SU-DHL-6 (cell line): ENCODE measurements around the gene NFIA.

ENCODE experiments used
- H2AFZ ChIP-seq: fragments of 200-600 bp; sonication (generic); 2 replicates; pipeline ENCODE4 v1.6.1; 2014; ENCODE audit warnings: low read depth, mild to moderate bottlenecking, moderate library complexity, mixed read lengths, antibody characterized with exemption, low read length; ENCODE audit not compliant: severe bottlenecking
- H3F3A ChIP-seq: fragments of 200-600 bp; shearing (Covaris generic); 2 replicates; pipeline ENCODE4 v1.6.0; 2016; ENCODE audit warnings: antibody characterized with exemption, mild to moderate bottlenecking; ENCODE audit not compliant: insufficient read depth
- H3K27ac ChIP-seq: fragments of 200-600 bp; sonication (generic); 2 replicates; pipeline ENCODE4 v1.5.1; 2016; ENCODE audit warnings: low read depth, mild to moderate bottlenecking, low read length, moderate library complexity, mixed read lengths
- H3K27me3 ChIP-seq: fragments of 200-600 bp; sonication (generic), shearing (Covaris generic); 2 replicates; pipeline ENCODE4 v1.6.0; 2014; ENCODE audit warnings: mild to moderate bottlenecking, low read length
- H3K36me3 ChIP-seq: fragments of 200-600 bp; sonication (generic); 2 replicates; pipeline ENCODE4 v1.6.1; 2014; ENCODE audit warnings: mild to moderate bottlenecking, low read length, mixed read lengths
- H3K4me2 ChIP-seq: fragments of 300-600, 200-600 bp; shearing (Covaris generic), sonication (generic); 2 replicates; pipeline ENCODE4 v1.6.0; 2014; ENCODE audit warnings: low read length, low read depth, mild to moderate bottlenecking; ENCODE audit not compliant: poor library complexity, severe bottlenecking
- H3K4me3 ChIP-seq: fragments of 200-600 bp; sonication (generic); 2 replicates; pipeline ENCODE4 v1.5.1; 2014; ENCODE audit warnings: antibody characterized with exemption, low read length, mild to moderate bottlenecking, mixed read lengths; ENCODE audit not compliant: insufficient read depth, poor library complexity, severe bottlenecking
- H3K79me2 ChIP-seq: fragments of 200-600 bp; sonication (generic); 2 replicates; pipeline ENCODE4 v1.6.1; 2014; ENCODE audit warnings: mild to moderate bottlenecking, low read length, moderate library complexity; ENCODE audit not compliant: insufficient read depth
- H3K9ac ChIP-seq: fragments of 200-600 bp; sonication (generic); 2 replicates; pipeline ENCODE4 v1.7.0; 2014; ENCODE audit warnings: mild to moderate bottlenecking, low read length
- H3K9me2 ChIP-seq: fragments of 200-600 bp; sonication (generic); replicated peaks from 2 replicates; pipeline ENCODE4 v1.6.1; 2014; ENCODE audit warnings: low read length; ENCODE audit not compliant: insufficient read depth
- H3K9me3 ChIP-seq: fragments of 200-600 bp; sonication (generic); 2 replicates; pipeline ENCODE4 v1.6.1; 2014; ENCODE audit warnings: low read length, mixed read lengths; ENCODE audit not compliant: insufficient read depth
- H4K20me1 ChIP-seq: fragments of 200-600 bp; sonication (generic); 2 replicates; pipeline ENCODE4 v1.6.1; 2014; ENCODE audit warnings: low read depth, mild to moderate bottlenecking, antibody characterized with exemption, low read length, moderate library complexity, mixed read lengths
- EZH2phosphoT487 ChIP-seq: fragments of 200-600 bp; sonication (generic), shearing (Covaris generic); conservative IDR thresholded peaks from 2 replicates; pipeline ENCODE4 v1.6.1; 2018; ENCODE audit warnings: mild to moderate bottlenecking, antibody characterized with exemption, low read length, moderate library complexity, mixed read lengths
- TF ChIP-seq, protein P1 (sequence below): fragments of 200-600 bp; sonication (generic); IDR thresholded peaks from one replicate; pipeline ENCODE4 v1.5.1; 2017; ENCODE audit warnings: antibody characterized with exemption, mild to moderate bottlenecking, low read length, moderate library complexity; ENCODE audit not compliant: insufficient read depth, poor library complexity, severe bottlenecking

Gene NFIA

DNA sequence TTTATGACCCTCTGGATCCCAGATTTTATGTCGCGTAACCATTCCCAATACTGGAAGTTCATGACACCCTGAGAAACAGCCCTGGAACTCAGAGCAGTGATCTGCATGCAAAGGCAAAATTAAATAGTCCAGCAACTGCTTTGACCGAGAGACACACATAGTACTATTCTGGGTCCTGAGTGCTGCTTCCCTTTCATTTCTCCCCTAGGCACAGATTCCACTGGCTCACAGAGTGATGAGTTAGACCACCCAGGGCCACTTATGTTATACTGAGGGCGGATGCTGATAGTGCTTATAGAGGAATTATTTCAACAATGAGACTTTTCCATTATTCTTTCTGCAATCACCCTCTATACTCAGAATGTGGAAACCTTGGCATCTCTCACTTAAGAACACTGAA, 69.2 kb downstream of the NFIA start:
- Histone ChIP-seq H3K79me2 (no peaks in the 10 kb centered on the region), H3K9me2 (no peaks in the 10 kb centered on the region), H4K20me1 (no peaks in the 10 kb centered on the region), H3K27ac (no peak overlapping the region), H3K36me3 (no peaks in the 10 kb centered on the region), H3K4me2 (no peak overlapping the region), H2AFZ (no peak overlapping the region), H3K9ac (no peak overlapping the region), H3F3A (no peaks in the 10 kb centered on the region), H3K4me3 (no peak overlapping the region), H3K27me3 (no peaks in the 10 kb centered on the region), H3K9me3 (no peaks in the 10 kb centered on the region)
- TF ChIP-seq, protein P1, sequence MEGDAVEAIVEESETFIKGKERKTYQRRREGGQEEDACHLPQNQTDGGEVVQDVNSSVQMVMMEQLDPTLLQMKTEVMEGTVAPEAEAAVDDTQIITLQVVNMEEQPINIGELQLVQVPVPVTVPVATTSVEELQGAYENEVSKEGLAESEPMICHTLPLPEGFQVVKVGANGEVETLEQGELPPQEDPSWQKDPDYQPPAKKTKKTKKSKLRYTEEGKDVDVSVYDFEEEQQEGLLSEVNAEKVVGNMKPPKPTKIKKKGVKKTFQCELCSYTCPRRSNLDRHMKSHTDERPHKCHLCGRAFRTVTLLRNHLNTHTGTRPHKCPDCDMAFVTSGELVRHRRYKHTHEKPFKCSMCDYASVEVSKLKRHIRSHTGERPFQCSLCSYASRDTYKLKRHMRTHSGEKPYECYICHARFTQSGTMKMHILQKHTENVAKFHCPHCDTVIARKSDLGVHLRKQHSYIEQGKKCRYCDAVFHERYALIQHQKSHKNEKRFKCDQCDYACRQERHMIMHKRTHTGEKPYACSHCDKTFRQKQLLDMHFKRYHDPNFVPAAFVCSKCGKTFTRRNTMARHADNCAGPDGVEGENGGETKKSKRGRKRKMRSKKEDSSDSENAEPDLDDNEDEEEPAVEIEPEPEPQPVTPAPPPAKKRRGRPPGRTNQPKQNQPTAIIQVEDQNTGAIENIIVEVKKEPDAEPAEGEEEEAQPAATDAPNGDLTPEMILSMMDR = no peak
- TF ChIP-seq EZH2phosphoT487 = no peak

DNA sequence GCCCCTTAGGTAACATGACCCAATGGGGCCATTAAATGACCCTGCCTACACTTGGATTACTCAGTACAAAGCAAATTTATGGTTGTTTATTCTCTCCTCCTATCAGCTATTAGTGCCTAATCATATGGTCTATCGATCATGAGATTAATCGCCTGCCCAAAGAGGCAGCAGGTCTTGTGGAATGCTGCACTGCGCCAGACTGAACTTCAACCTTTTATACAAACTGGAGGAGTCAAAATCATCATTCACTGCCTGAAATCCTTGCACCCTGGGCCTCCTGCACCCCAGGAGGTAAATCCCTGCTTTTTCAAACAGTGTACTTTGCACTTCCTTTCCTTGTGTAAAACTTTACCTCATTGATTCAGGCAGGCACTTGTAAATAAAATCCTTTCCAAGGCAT, 69.7 kb downstream of the NFIA start:
- Histone ChIP-seq H3K36me3 (no peaks in the 10 kb centered on the region), H3K27me3 (no peaks in the 10 kb centered on the region), H3K4me2 (no peak overlapping the region), H4K20me1 (no peaks in the 10 kb centered on the region), H3K9ac (no peak overlapping the region), H3K27ac (no peak overlapping the region), H3K9me2 (no peaks in the 10 kb centered on the region), H3K9me3 (no peaks in the 10 kb centered on the region), H2AFZ (no peak overlapping the region), H3K4me3 (no peak overlapping the region), H3K79me2 (no peaks in the 10 kb centered on the region), H3F3A (no peaks in the 10 kb centered on the region)
- TF ChIP-seq, protein P1 = no peak
- TF ChIP-seq EZH2phosphoT487 = no peak

DNA sequence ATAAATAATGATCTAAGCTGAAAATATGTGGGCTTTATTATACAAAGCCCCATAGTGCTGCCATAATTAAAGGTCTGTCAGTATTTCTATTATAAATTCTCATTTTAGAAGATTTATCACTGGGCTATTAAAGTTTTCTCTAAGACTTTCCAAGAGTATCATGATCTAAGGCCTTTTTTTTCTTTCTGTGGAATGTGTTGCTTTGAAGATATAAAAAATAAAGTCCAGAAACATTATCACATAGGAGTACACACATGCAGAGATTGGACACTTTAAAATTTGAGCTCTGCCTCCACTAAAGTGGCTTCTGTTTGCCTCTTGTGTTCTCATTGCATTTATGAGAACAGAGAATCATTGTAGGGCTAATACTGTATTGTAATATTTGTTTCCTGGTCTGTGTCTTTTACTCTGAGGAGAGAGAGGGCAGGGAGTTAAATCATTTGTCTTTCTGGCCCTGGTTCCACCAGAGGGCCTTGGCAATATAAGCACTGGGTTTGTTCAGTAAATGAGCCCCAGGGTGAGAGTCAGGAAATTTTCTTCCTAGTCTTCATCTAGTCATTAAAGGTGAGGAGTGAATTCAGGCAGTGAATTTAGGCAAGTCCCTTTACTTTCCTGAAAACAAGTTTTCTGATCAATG, 70.2 kb downstream of the NFIA start:
- no peaks in the 10 kb centered on the region for H3K27me3 ChIP-seq
- H3K4me2 ChIP-seq = no peak overlapping the region
- no peaks in the 10 kb centered on the region for H4K20me1 ChIP-seq
- no peaks in the 10 kb centered on the region for H3K36me3 ChIP-seq
- no peaks in the 10 kb centered on the region for H3K79me2 ChIP-seq
- H3F3A ChIP-seq = no peaks in the 10 kb centered on the region
- H3K9me3 ChIP-seq = no peaks in the 10 kb centered on the region
- TF ChIP-seq EZH2phosphoT487 = no peak
- TF ChIP-seq, protein P1 = no peak
- no peak overlapping the region for H3K27ac ChIP-seq
- H2AFZ ChIP-seq = no peak overlapping the region
- no peaks in the 10 kb centered on the region for H3K9me2 ChIP-seq
- H3K9ac ChIP-seq = no peak overlapping the region
- no peak overlapping the region for H3K4me3 ChIP-seq
